Peyer's patch (tissue), 4 donors: ENCODE measurements around the gene UACA. TPM values are rescaled to one million over a fixed set of nuclear protein-coding genes. Genes with fewer than 3 reads are reported as not detected.
"Not testable (repeated sequence)": the region's sequence is repeated elsewhere in the genome, so short reads cannot be mapped to it uniquely, and the experiment has no call there.

Experiments
- DNase-seq, 3 donors: peaks; one replicate each; pipeline ENCODE4 v3.0.0-alpha.2; 2017 to 2019
- H3K27ac ChIP-seq, 4 donors: fragments of 200-600 bp; sonication (generic); one replicate each; pipeline ENCODE4 v1.5.1; 2016 to 2019
- H3K27me3 ChIP-seq, 2 donors: fragments of 200-600 bp; sonication (generic); one replicate each; pipeline ENCODE4 v1.5.1; 2019
- H3K36me3 ChIP-seq, 3 donors: fragments of 200-600 bp; sonication (generic); one replicate each; pipeline ENCODE4 v1.5.1; 2016 to 2019
- H3K4me1 ChIP-seq, 4 donors: fragments of 200-600 bp; sonication (generic); one replicate each; pipeline ENCODE4 v1.5.1; 2016 to 2019
- H3K4me3 ChIP-seq, 4 donors: fragments of 200-600 bp; sonication (generic); 1 replicate in 3 of 4; 2 replicates in 1 of 4; pipeline ENCODE4 v1.5.1; 2016 to 2019; ENCODE audit warnings: mild to moderate bottlenecking in 1 of 4
- H3K9me3 ChIP-seq, 4 donors: fragments of 200-600 bp; sonication (generic); one replicate each; pipeline ENCODE4 v1.5.1; 2016 to 2019; ENCODE audit warnings: mild to moderate bottlenecking in 1 of 4
- CTCF ChIP-seq, 6 experiments: fragments of 450-650 bp in 4 of 6; fragments of 200-600 bp in 2 of 6; sonication (generic) in 1 of 6; IDR thresholded peaks; one replicate each; pipeline ENCODE4 v1.5.1; 2017 to 2019; ENCODE audit warnings: antibody characterized with exemption in 6 of 6, mild to moderate bottlenecking in 3 of 6, moderate library complexity in 1 of 6
- POLR2A ChIP-seq, 2 donors: fragments of 450-650 bp; IDR thresholded peaks; one replicate each; pipeline ENCODE4 v1.5.1; 2017; ENCODE audit warnings: antibody characterized with exemption in 2 of 2, mild to moderate bottlenecking in 2 of 2, moderate library complexity in 2 of 2
- total RNA-seq, 4 donors: library from RNA; depleted of rRNA; stranded (reverse); fragments of >200 nt; gene quantifications; one replicate each; pipeline ENCODE4 v1.1.0, GENCODE V29; 2016

UACA gene
- total RNA-seq, 4 donors from 2014 or later = 41.8 to 59.1 (median 46.9) TPM

GRCh38 chr15:70617911-70618287, 145.5 kb downstream of the UACA start:
- no peaks in the 10 kb centered on the region for H3K27me3 ChIP-seq
- no peak for DNase-seq

GRCh38 chr15:70617076-70617910, 146.1 kb downstream of the UACA start:
- no peaks in the 10 kb centered on the region for H3K36me3 ChIP-seq
- TF ChIP-seq CTCF (IDR thresholded peaks at IDR 0.05) = no peak
- no peak for TF ChIP-seq POLR2A (IDR thresholded peaks at IDR 0.05)
- DNase-seq = no peak
- H3K4me1 ChIP-seq = no peaks in the 10 kb centered on the region
- peaks cover 0 to under 1% (median 0%) of the 10 kb centered on the region in 4 donors for H3K9me3 ChIP-seq
- H3K4me3 ChIP-seq = no peak overlapping the region
- no peak overlapping the region for H3K27ac ChIP-seq
- no peaks in the 10 kb centered on the region for H3K27me3 ChIP-seq

More at GRCh38 chr15:70617911-70618287, 145.5 kb downstream of the UACA start:
- TF ChIP-seq CTCF (IDR thresholded peaks at IDR 0.05) (no peak), POLR2A (IDR thresholded peaks at IDR 0.05) (no peak)
- Histone ChIP-seq H3K9me3 (peaks cover 0 to 5% (median 0%) of the 10 kb centered on the region in 4 donors), H3K4me1 (no peaks in the 10 kb centered on the region), H3K27ac (no peak overlapping the region), H3K4me3 (no peak overlapping the region), H3K36me3 (no peaks in the 10 kb centered on the region)

- H3K4me3 ChIP-seq, DNase-seq, H3K36me3 ChIP-seq, H3K4me1 ChIP-seq, H3K27me3 ChIP-seq, H3K27ac ChIP-seq, H3K9me3 ChIP-seq: not testable (repeated sequence)
Measured at GRCh38 chr15:70616311-70616756, 147.0 kb downstream of the UACA start.

GRCh38 chr15:70615435-70616310, 147.7 kb downstream of the UACA start:
- no peaks in the 10 kb centered on the region for H3K9me3 ChIP-seq
- DNase-seq = no peak
- no peaks in the 10 kb centered on the region for H3K27me3 ChIP-seq
- H3K27ac ChIP-seq = no peak overlapping the region
- no peak overlapping the region for H3K4me3 ChIP-seq
- H3K36me3 ChIP-seq = no peaks in the 10 kb centered on the region
- no peak for TF ChIP-seq CTCF (IDR thresholded peaks at IDR 0.05)
- no peak for TF ChIP-seq POLR2A (IDR thresholded peaks at IDR 0.05)
- no peaks in the 10 kb centered on the region for H3K4me1 ChIP-seq

GRCh38 chr15:70614221-70614620, 149.1 kb downstream of the UACA start:
- no peak for DNase-seq
- Histone ChIP-seq H3K36me3 (no peaks in the 10 kb centered on the region), H3K27me3 (no peaks in the 10 kb centered on the region), H3K27ac (no peak overlapping the region), H3K4me1 (no peaks in the 10 kb centered on the region), H3K4me3 (no peak overlapping the region), H3K9me3 (no peaks in the 10 kb centered on the region)
- no peak for TF ChIP-seq CTCF (IDR thresholded peaks at IDR 0.05)
- no peak for TF ChIP-seq POLR2A (IDR thresholded peaks at IDR 0.05)

GRCh38 chr15:70613271-70613670, 150.1 kb downstream of the UACA start:
- H3K36me3 ChIP-seq = no peaks in the 10 kb centered on the region
- no peaks in the 10 kb centered on the region for H3K9me3 ChIP-seq
- H3K4me3 ChIP-seq = no peak overlapping the region
- no peaks in the 10 kb centered on the region for H3K4me1 ChIP-seq
- DNase-seq = no peak
- TF ChIP-seq POLR2A (IDR thresholded peaks at IDR 0.05) (no peak), CTCF (IDR thresholded peaks at IDR 0.05) (no peak)
- H3K27ac ChIP-seq = no peak overlapping the region
- no peaks in the 10 kb centered on the region for H3K27me3 ChIP-seq
